GM18507 (cell line): ENCODE results near the gene DBR1.

Source experiments
- DNase-seq: peaks from one replicate; pipeline ENCODE4 v3.0.0; 2011; ENCODE audit warnings: low read depth; ENCODE audit not compliant: insufficient read length; ENCODE audit errors: extremely low spot score
- FAIRE-seq: peaks from 2 replicates; lab custom pipeline; 2011; peaks lifted over from hg19 to GRCh38; lab: Jason Lieb, UNC

The DBR1 gene

DNA sequence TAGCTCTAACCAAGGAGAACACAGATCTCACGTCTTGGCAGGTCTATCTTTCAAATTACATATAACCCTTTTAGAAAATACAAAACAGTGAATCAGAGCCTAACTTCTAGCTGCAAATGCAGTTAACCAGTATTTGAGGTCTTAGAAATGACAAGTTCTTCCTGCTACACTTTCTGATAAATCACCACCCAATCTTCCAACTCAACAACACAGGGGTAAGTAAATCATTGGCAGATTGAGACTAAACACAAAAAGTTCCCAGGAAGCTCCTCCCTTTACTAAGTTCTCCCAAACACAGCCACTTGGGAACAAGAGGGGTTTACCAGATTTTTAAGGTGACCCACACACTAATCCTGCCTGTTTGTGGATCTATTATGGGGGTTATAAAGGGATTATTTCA lies 42.5 kb downstream of the DBR1 start, which contains the start of gene A4GNT:
Gene A4GNT, minus strand, starts transcription at position 152 of the 400 bp plus-strand sequence. CDS start 1,134 bp downstream, outside the sequence.
- FAIRE-seq (no peak), DNase-seq (no peak)

- DNase-seq (no peak), FAIRE-seq (no peak)
Measured at GRCh38 chr3:138127636-138128365, 46.9 kb downstream of the DBR1 start.

- DNase-seq: no peak
- no peak for FAIRE-seq
Measured at GRCh38 chr3:138125548-138126221, 49.0 kb downstream of the DBR1 start.

GRCh38 chr3:138124706-138125355 lies 49.9 kb downstream of the DBR1 start:
- DNase-seq: no peak
- no peak for FAIRE-seq

DNA sequence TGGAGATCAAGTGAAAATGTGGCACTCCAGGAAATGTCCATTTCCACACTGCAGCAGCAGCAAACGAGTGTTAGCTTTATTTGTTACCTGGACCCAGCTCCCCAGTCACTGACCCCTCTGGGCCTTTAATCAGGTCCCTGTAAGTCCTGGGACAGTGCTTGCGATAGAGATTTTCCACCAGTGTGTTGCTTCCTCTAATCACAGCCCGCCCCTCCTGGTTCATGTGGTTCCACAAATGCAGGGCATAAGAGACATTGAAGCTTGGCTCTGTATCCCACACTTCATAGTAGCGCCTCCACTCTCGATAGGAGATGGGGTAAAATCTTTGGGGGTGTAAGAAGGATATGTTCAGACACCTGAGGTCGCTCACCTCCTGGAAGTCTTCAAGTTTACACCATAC lies 50.5 kb downstream of the DBR1 start:
- DNase-seq (no peak), FAIRE-seq (no peak)

DNA sequence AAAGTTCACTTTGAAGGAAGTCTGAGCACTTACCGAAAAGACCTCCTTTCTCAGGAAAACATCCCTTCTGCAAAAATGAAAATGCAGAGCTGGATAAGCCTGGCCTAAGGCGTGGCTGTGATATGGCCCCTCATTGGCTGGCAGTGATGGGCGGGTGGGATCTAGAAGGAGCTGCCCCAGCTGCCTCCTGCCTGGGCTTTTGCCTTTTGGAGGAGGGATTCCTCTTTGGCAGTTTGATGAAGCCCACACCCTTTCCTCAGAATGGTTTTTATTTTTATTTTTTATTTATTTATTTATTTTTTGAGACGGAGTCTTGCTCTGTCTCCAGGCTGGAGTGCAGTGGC lies 55.3 kb downstream of the DBR1 start:
- no peak for DNase-seq

GRCh38 chr3:138118612-138119422 lies 55.9 kb downstream of the DBR1 start:
- peak; percentile 78 for FAIRE-seq
- DNase-seq: peak; percentile 33

More for the DNA sequence above, 55.3 kb downstream of the DBR1 start:
- FAIRE-seq: no peak

- FAIRE-seq (no peak), DNase-seq (peak; percentile 40)
Measured at GRCh38 chr3:138114988-138115971, 59.4 kb downstream of the DBR1 start, which contains the start of gene DZIP1L. Gene DZIP1L, minus strand, starts transcription at chr3:138115608. Its CDS starts 11,637 bp downstream, at chr3:138103971.

GRCh38 chr3:138114431-138114918 lies 60.2 kb downstream of the DBR1 start:
- DNase-seq: no peak
- FAIRE-seq: no peak

- FAIRE-seq: no peak
- DNase-seq: no peak
Measured at GRCh38 chr3:138113326-138113725, 61.4 kb downstream of the DBR1 start.

GRCh38 chr3:138112362-138112761 lies 62.4 kb downstream of the DBR1 start:
- no peak for FAIRE-seq
- DNase-seq: no peak
